ENCODE data around the gene TMEFF1. TPM values are rescaled to one million over a fixed set of nuclear protein-coding genes. Genes with fewer than 3 reads are reported as not detected.

Gene TMEFF1
- total and polyA plus RNA-seq, 2 experiments from 2014 or later = 22.3 to 34.2 TPM

DNA sequence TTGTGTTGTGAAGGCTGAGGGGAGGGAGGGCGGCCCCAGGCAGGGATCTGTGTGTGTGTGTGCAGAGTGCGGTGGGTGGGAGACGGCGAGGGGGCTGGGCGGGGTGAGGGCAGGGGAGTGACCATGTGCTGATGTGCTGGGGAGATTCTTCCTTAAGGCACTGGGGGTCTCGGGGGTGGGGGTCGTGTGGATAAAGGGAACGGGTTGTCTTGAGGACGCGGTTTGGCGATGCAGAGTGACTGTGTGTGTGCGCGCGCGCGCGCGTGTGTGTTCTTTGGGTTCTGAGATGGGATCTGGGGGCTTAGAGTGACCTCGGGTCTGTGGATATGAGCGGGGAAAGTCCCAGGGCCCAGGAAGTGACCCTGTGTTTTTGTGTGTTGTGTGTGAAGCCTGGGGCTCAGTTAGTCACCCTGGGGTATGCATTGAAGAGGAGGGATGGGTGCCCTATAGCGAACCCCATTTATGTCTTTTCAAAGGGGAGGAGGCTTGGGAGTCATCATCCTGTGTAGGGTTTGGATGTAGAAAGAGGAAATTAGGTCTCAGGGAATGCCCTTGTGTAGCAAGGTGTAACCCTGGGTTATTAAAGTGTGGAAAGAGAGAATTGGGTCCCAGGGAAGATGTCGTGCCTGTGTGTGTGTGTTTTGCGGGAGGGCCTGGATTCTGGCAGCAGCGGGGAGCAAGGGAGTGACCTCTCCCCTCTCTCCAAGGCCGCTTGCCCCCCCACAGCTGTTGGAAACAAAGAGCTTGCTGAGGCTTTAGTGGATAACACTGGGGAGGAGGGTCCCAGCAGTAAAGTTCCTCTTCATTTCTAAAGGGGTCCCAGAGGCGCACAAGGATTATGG is 1.4 kb downstream of the TMEFF1 start:
- H3K36me3 ChIP-seq = no peaks in the 10 kb centered on the region
- H3K27me3 ChIP-seq = no peaks in the 10 kb centered on the region
- TF ChIP-seq CTCF (IDR thresholded peaks at IDR 0.05; ENCODE audit: low read depth, low read length) = no peak
- peak in 1 of 2 donors; percentile 7 for DNase-seq (ENCODE audit: low read depth in 1 of 2, low spot score in 1 of 2)
- H3K4me1 ChIP-seq (ENCODE audit: low read depth) = peaks cover 6% of the 10 kb centered on the region
- no peak overlapping the region for H3K27ac ChIP-seq
- H3K9me3 ChIP-seq (ENCODE audit: low read depth) = no peaks in the 10 kb centered on the region
- H3K4me3 ChIP-seq = peak overlapping the region; percentile 91

- Histone ChIP-seq H3K27me3 (no peaks in the 10 kb centered on the region), H3K27ac (no peak overlapping the region), H3K4me3 (peak overlapping the region; percentile 91), H3K36me3 (no peaks in the 10 kb centered on the region), H3K9me3 (ENCODE audit: low read depth) (no peaks in the 10 kb centered on the region), H3K4me1 (ENCODE audit: low read depth) (peaks cover 6% of the 10 kb centered on the region)
- no peak for DNase-seq (ENCODE audit: low read depth in 1 of 2, low spot score in 1 of 2)
- no peak for TF ChIP-seq CTCF (IDR thresholded peaks at IDR 0.05; ENCODE audit: low read depth, low read length)
Observed at GRCh38 chr9:100474924-100475276, 2.0 kb downstream of the TMEFF1 start.

DNA sequence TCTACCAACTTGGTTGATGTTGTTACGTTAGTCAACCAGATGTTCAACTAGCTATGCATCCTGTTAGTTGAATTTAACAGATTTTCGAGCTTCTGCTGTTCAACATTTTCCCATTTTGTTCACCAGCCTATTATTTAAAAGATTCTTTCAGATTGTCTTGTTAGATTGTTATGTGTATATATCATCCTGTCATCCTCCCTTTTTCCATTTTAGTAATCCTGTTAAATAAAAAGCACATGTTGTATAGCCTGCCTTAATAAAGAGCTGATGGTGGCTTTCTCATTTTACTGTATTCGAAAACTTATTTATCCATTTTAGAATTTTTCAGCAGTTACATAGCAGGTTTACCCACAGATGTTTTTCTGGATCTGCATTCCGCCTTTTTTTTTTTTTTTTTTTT is 4.3 kb downstream of the TMEFF1 start:
- Histone ChIP-seq H3K27me3 (no peaks in the 10 kb centered on the region), H3K36me3 (no peaks in the 10 kb centered on the region), H3K27ac (no peak overlapping the region), H3K4me1 (ENCODE audit: low read depth) (peaks cover 6% of the 10 kb centered on the region), H3K4me3 (no peak overlapping the region), H3K9me3 (ENCODE audit: low read depth) (no peaks in the 10 kb centered on the region)
- DNase-seq (ENCODE audit: low read depth in 1 of 2, low spot score in 1 of 2) = no peak
- no peak for TF ChIP-seq CTCF (IDR thresholded peaks at IDR 0.05; ENCODE audit: low read depth, low read length)

GRCh38 chr9:100478192-100478591 is 5.2 kb downstream of the TMEFF1 start:
- Histone ChIP-seq H3K4me1 (ENCODE audit: low read depth) (peaks cover 6% of the 10 kb centered on the region), H3K27ac (no peak overlapping the region), H3K9me3 (ENCODE audit: low read depth) (no peaks in the 10 kb centered on the region), H3K36me3 (no peaks in the 10 kb centered on the region), H3K27me3 (no peaks in the 10 kb centered on the region), H3K4me3 (no peak overlapping the region)
- no peak for DNase-seq (ENCODE audit: low read depth in 1 of 2, low spot score in 1 of 2)
- TF ChIP-seq CTCF (IDR thresholded peaks at IDR 0.05; ENCODE audit: low read depth, low read length) = no peak

DNA sequence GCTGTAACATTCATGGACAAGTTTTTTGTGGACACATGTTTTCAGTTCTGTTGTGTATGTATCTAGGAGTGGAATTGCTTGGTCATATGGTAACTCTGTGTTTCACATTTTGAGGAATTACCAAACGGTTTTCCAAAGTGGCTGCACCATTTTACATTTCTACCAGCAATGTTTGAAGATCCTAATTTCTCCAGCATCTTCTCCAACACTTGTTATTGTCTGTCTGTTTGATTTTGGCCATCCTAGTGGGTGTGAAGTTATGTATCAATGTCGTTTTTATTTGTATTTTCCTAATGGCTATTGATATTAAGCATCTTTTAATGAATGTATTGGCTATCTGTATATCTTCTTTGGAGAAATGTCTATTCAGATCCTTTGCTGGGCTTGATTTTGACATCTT is 6.9 kb downstream of the TMEFF1 start:
- no peak for DNase-seq (ENCODE audit: low read depth in 1 of 2, low spot score in 1 of 2)
- H3K9me3 ChIP-seq (ENCODE audit: low read depth) = no peaks in the 10 kb centered on the region
- H3K4me3 ChIP-seq = no peak overlapping the region
- no peak for TF ChIP-seq CTCF (IDR thresholded peaks at IDR 0.05; ENCODE audit: low read depth, low read length)
- no peaks in the 10 kb centered on the region for H3K27me3 ChIP-seq
- no peak overlapping the region for H3K27ac ChIP-seq
- H3K36me3 ChIP-seq = no peaks in the 10 kb centered on the region
- no peaks in the 10 kb centered on the region for H3K4me1 ChIP-seq (ENCODE audit: low read depth)

Measured in cardiac muscle cell (in vitro differentiated cells and primary cell).